Measurements from ENCODE around the gene AFF2.

Gene AFF2

DNA sequence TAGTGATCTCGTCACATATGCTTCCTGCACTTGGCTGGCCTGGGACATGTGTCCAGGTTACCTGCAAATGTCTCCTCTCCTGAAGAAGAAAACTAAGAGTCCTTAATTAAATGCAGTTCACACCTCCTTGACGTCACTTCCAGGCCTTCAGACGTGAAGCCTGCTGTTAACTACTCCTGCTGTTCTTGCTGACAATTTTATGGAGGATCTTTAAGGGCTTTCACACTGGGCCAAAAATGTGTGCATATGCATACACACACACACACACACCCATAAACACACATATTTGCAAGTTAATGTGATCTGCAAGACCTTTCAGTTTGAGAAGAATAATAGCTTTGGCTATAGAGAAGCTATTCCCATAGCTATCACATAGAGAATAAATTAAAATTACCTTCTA, 267.9 kb downstream of the AFF2 start:
- DNase-seq: no peak

- DNase-seq: no peak
Measured at GRCh38 chrX:148771440-148771839, 271.0 kb downstream of the AFF2 start.

GRCh38 chrX:148774276-148774675, 273.9 kb downstream of the AFF2 start:
- no peak for DNase-seq

DNA sequence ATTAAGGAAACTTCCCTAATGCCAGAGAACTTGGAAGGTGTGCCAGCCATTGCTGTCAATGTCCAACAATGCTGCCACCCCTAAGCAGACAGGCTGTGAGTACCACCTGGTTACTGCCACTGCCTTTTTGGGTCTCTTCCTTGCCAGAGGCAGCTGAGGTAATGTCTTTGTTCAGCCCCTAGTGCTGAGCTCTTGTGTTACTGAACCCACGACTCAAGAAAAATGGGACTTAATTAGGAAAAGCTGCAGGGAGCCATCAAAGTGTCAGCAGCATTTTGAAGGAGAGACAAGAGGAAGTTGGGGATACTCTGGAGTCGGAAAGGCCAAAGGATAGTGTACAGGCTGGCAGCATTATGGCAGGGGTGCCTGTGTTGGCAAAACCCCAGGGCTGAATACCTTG, 283.7 kb downstream of the AFF2 start:
- DNase-seq: no peak

DNA sequence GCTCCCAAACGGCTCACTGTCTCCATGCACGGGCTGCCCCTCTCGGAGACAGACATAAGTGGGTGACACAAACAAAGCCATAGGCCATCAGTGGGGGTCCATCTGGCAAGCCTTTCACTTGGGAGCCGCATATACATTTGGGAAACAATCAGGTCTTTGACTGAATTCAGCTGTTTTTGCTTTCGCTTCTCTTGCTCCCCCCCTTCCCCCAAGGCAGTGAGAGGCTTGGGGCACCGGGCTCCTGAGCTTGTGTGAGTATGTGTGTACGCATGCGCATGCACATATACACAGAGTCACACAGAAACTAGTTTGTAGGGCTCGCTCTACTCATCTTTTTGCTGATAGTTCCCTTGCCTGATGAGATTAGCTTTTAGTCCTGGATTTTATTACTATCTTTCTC, 284.4 kb downstream of the AFF2 start:
- no peak for DNase-seq

DNA sequence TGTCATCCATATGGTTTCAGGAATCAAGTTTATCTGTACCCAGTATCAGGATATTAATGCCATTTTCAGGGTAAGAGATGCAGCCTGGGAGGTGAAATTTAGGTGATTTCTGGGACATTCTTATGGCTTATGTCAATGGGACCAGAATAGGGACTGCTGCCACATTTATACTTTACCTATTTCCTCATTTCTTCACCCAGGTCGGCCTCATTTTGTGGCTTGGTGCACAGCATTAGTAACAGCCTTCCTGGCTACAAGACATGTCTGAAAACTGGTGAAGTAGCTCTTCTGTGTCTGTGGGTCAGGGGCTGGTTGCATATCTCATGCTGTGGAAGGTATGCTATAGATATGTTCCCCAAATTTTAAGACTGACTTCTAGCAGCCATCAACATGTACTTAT, 284.8 kb downstream of the AFF2 start:
- no peak for DNase-seq

DNA sequence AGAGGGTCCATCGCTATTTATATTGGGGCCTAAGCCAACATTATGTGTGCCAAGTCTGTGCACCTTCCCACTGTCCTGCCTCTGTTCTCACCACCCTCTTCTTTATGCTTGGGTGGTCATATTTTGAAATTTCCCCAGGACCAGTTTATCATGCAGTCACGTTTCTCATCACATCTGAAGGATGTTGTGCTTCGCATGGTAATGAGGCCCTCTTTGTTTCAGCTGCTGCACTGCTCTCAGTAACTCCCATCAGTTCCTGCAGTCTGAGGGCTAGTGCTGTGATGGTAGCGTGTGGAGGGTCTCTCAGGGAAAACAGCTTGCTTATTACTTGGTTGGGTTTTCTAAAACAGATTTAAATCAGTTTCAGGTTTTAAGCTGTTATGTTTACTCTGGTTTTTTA, 288.0 kb downstream of the AFF2 start:
- DNase-seq: no peak

DNA sequence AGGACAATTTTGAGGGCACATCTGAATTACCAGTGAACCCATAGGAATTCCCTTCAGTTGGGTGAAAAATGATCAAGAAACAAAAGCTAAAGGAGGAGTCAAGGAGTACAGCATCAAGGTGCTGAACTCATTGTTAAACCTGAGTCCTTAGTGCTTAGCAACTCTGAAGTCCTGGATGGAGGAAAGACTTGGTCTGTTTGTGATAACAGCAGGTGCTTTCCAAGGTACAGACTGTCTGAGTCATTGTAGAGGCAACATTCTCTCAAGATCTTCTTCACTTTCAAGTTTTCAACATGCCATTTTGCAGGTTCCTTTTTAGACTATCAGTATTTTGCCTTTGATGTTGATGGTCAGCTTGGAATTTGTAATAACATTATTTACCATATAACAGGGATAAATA, 293.9 kb downstream of the AFF2 start:
- DNase-seq: no peak

GRCh38 chrX:148804579-148805355, 304.4 kb downstream of the AFF2 start:
- no peak for DNase-seq

GRCh38 chrX:148806145-148806870, 305.9 kb downstream of the AFF2 start:
- DNase-seq: no peak

GRCh38 chrX:148808833-148809232, 308.4 kb downstream of the AFF2 start:
- DNase-seq: no peak

DNA sequence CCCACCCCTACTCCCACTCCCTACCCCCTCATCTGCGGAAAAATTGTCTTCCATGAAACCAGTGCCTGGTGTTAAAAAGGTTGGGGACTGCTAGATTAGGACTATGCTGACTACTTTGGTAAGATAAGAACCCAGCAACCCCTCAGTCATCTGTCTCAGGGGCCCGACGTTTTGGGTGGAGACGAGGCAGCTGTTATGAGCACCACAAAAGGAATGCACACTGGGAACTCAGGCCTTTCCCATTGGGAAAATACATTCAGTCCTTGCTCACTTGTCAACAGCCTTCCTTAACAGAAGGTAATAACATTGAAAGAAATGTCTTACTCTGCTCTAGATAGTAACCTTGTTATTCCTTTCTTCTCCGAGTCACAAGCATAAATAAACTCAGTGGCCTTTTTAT, 310.8 kb downstream of the AFF2 start:
- DNase-seq: no peak

- DNase-seq: no peak
Measured at GRCh38 chrX:148813422-148813821, 313.0 kb downstream of the AFF2 start.

DNA sequence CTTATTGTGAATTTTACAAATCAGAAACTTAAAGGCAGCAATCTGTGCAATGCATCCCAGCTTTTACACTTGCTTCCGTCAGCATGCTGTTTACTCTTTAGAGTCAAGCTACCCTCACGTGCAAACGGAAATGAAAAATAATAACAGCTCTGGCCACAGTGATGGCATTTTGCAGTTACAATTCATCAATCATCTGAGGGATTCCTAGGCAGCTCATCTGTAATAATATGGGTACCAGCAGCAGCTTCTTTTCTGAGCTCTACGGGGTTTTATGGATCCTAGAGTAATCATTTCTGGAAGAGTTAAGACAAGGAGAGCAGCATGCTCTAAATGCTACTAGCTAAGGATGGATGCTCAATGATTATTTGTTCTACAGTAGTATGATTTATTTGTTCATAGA, 313.6 kb downstream of the AFF2 start:
- DNase-seq: no peak

DNA sequence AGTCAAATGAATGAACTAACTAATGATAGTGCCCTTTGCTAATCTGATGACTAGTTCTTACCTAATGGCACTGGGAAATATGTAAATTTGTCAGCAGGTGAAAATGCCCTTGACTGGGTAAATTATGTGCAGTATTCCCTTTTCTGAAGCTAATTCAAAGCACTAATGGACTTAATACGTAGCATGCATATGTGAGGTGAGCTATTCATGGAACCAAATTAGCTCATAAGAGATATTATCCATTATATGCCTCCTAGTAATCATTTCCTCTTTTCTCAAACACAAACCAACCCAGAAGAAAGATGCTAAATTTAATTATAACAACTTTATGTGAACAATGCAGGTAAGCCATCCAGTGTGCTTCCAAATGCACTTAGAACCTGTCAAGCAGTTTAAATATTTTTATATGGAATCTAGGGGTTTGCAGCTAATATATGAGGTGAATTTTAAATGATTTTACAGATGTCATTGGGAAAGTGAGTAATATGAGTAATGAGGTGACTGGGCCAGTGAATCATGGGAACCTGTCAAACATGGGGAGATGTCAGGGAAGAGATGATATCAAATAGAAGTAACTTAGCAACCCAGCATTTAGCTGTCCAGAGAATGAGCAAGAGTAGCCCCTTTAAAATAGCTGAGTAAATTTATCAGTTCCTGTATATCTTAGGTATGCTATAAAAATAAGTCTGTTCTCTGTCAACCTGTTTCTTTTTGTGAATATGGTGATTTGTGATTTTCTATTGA, 315.0 kb downstream of the AFF2 start:
- no peak for DNase-seq

DNA sequence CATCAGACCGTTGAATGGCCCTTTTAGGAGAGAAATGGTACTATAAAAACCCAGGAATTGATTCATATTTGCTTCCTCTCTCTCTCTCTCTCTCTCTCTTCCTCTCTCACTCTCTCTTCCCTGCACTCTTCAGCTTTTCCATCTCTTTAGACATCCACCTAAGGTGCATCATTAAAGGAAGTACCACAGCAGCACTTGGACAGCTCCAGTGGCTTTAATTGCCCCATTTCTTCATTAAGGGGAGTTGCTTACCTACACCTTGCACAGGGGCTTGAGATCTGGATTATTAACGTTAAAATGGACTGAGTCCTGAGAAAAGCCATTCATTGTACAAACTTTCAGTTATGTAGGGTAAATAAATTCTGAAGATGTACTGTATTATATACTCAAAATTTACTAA, 323.6 kb downstream of the AFF2 start:
- no peak for DNase-seq

DNA sequence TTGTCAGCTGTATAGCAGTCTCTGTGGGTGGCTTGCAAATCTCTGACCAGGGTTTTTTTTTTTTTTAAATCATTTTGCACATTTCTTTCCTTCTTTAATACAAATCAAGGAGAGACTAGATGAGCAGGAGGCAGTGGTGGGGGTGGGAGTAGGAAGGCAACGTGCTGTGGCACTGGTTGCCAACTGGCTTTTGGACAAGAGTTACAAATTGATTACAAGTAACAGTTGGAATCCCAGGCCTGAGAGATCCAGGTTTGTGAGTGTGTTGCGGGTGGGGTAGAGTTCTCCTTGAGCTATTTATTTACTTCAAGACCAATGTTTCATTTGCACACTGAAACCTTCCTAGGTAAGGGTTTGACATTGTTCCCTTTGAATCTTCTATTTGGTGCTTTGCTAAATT, 325.3 kb downstream of the AFF2 start:
- DNase-seq: no peak

GRCh38 chrX:148836741-148837140, 336.3 kb downstream of the AFF2 start:
- DNase-seq: no peak

DNA sequence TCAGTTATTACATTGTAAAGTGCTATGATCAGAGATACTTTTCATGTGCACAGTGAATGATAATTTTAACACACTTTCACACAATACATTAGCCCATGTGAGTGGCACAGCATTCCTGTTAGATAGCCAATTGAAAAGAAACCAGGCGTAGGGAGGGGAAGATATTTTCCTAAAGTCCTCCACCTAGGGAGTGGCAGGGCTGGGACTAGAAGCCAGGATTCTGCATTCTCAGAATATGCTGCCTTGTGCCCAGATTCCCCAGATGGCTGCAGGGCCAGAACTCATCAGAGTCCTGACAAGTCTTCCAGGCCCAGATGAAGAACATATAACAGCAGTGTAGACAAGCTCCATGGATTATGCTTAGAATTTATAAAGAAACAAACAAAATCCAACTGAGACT, 350.2 kb downstream of the AFF2 start:
- no peak for DNase-seq

DNA sequence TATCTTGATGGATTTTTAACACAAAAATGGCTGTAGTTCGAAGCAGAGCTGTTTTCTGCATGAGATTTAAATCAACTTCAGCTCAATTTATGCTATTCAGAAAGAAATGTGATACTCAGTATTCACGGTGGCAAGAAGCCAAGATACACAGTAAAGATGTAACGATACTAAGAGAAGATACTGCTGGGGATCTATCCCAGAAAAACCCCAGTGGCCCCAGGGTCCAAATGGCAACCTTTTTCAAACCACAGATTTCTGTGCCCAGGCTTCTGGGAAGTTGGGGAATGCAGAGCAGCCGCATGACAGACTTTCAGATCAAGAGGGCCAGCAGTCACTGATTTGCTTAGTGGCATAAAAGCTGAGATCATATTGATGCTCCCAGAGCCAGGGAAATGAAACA, 353.9 kb downstream of the AFF2 start:
- DNase-seq: no peak

DNA sequence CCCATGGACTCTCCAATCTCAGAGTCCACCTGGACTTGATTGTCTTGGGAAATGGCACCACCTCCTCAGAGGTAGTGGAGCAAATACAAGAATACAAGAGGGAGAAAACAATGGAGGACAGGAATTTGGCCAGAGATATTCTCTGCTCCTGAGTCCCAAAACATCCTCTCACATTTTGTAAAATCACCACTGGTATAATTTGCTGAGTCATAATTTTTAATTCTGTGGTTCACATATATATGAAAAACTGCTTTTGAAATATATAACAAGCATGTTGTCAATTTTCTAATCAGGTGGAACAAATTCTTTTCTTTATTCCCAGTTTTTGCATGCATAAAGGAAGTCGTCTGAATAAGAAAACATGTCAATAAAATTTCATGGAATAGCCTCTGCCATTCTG, 356.1 kb downstream of the AFF2 start:
- DNase-seq: no peak

- no peak for DNase-seq
Measured at GRCh38 chrX:148865277-148866210, 365.1 kb downstream of the AFF2 start.

DNA sequence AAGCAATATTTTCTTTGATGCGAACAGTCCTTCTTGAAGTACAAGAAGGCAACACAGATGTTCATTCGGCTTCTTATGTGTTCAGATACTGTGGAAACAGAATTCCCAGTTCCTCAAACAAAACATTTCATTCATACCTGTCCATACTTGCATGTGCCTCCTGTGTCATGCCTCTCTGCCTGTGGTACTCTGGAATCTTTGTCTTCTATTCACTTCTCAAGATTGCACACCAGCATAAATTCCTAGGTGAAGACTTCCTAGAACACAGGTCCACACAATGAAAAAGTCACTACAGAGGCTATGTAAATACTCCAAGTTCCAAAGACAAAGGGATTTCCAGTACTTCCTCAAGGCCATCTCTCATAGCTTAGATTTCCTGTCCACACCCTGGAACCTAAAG, 367.2 kb downstream of the AFF2 start:
- no peak for DNase-seq

Measured in stimulated activated CD4-positive, alpha-beta T cell treated with anti-CD3 and anti-CD28 coated beads, Interleukin-12 subunit alpha, Interleukin-12 subunit beta, amount 100 ng/mL, for 4 hours (primary cell).